Stomach (tissue), 9 donors: ENCODE measurements around the gene SYNPO. TPM values are rescaled to one million over a fixed set of nuclear protein-coding genes. Genes with fewer than 3 reads are reported as not detected.

Source experiments
- DNase-seq, 2 donors: peaks; one replicate each; pipeline versions ENCODE4 v3.0.0 to v3.0.0-alpha.2; 2013 to 2019
- H3K27ac ChIP-seq, 5 donors: fragments of 200-600 bp in 4 of 5; sonication (generic) in 4 of 5; one replicate each; pipeline ENCODE4 v1.5.1; 2013 to 2019; ENCODE audit warnings: mild to moderate bottlenecking in 1 of 5, moderate library complexity in 1 of 5
- H3K27me3 ChIP-seq, 3 donors: fragments of 200-600 bp; sonication (generic); one replicate each; pipeline ENCODE4 v1.5.1; 2017 to 2019; ENCODE audit warnings: mixed run types in 1 of 3
- H3K36me3 ChIP-seq, 4 donors: fragments of 200-600 bp; sonication (generic); 1 replicate in 3 of 4; 2 replicates in 1 of 4; pipeline ENCODE4 v1.5.1; 2016 to 2019
- H3K4me1 ChIP-seq, 4 donors: fragments of 200-600 bp; sonication (generic); one replicate each; pipeline ENCODE4 v1.5.1; 2016 to 2019
- H3K4me3 ChIP-seq, 4 donors: fragments of 200-600 bp; sonication (generic) in 3 of 4; one replicate each; pipeline ENCODE4 v1.5.1; 2016 to 2019; ENCODE audit warnings: mild to moderate bottlenecking in 1 of 4
- H3K9me3 ChIP-seq, 4 donors: fragments of 200-600 bp; sonication (generic); one replicate each; pipeline ENCODE4 v1.5.1; 2016 to 2019
- CTCF ChIP-seq, 7 experiments: fragments of 450-650 bp in 4 of 7; fragments of 200-600 bp in 3 of 7; sonication (generic) in 3 of 7; IDR thresholded peaks; one replicate each; pipeline ENCODE4 v1.5.1; 2016 to 2019; ENCODE audit warnings: antibody characterized with exemption in 7 of 7, control low read depth in 2 of 7, mild to moderate bottlenecking in 1 of 7
- EP300 ChIP-seq: sonication (generic); formaldehyde crosslinking; IDR thresholded peaks from one replicate; pipeline ENCODE4 v1.6.1; 2017; ENCODE audit warnings: antibody characterized with exemption
- POLR2A ChIP-seq, 4 donors: fragments of 450-650 bp; IDR thresholded peaks; one replicate each; pipeline ENCODE4 v1.6.1; 2016; ENCODE audit warnings: antibody characterized with exemption in 4 of 4, control low read depth in 2 of 4, mild to moderate bottlenecking in 1 of 4, moderate library complexity in 1 of 4
- POLR2AphosphoS5 ChIP-seq, 3 donors: sonication (generic); formaldehyde crosslinking; IDR thresholded peaks; one replicate each; pipeline ENCODE4 v1.6.1; 2016; ENCODE audit warnings: antibody characterized with exemption in 3 of 3
- WGBS, 5 donors: extraction: QIAGEN DNeasy Blood & Tissue Kit in 3 of 5; methylation state at CpG; one replicate each; pipeline versions ENCODE4 v1.1.5 to v1.1.7; 2013 to 2018; 5-methylcytosine and 5-hydroxymethylcytosine counted together
- intact Hi-C: fragments of 100-400 bp; cut with DNase I; formaldehyde crosslinking; loops from one replicate; pipeline ENCODE4 v1.15.1; 2023; ENCODE audit warnings: low total_unique reads
- polyA plus RNA-seq, 3 donors: library from polyadenylated mRNA; stranded (reverse); fragments of 200-250 nt; gene quantifications; one replicate each; pipeline ENCODE4 v1.2.3, GENCODE V29; 2013
- total RNA-seq, 5 donors: library from RNA; depleted of rRNA; stranded (reverse); fragments of >200 nt; gene quantifications; one replicate each; pipeline versions ENCODE4 v1.1.0 to v1.2.3, GENCODE V29; 2014 to 2016
- donor health status: healthy with polysubstance abuse.
- donor health status: Bipolar disorder and iron deficiency.
- donor health status: healthy.

Gene SYNPO
- total and polyA plus RNA-seq, 8 donors, result 3.7 to 52.7 (median 21.7) TPM

- Histone ChIP-seq H3K9me3 (no peaks in the 10 kb centered on the region), H3K36me3 (no peaks in the 10 kb centered on the region), H3K27me3 (no peaks in the 10 kb centered on the region), H3K4me3 (no peak overlapping the region), H3K27ac (peak overlapping the region; percentile 13 to 88 (median 79)), H3K4me1 (peaks cover 82 to 87% (median 86%) of the 10 kb centered on the region in 4 donors)
- intact Hi-C loops, result no loop called here
- no peak for DNase-seq
- TF ChIP-seq EP300, result no peak
- 61 to 71% (median 69%) methylated on average over 4 of the region's 4 CpGs for WGBS, 5 donors
These were observed 27.4 kb upstream of the SYNPO start for GRCh38 chr5:150612905-150613670.

GRCh38 chr5:150613991-150614660, 26.3 kb upstream of the SYNPO start:
- DNase-seq, result no peak
- no peaks in the 10 kb centered on the region for H3K9me3 ChIP-seq
- WGBS, 5 donors, result 57 to 68% (median 66%) methylated on average over 9 of the region's 9 CpGs
- peak overlapping the region in 4 of 5 donors; percentile 43 to 88 (median 82) for H3K27ac ChIP-seq
- TF ChIP-seq POLR2A (IDR thresholded peaks at IDR 0.05), result no peak
- H3K4me1 ChIP-seq, result peaks cover 92 to 98% (median 95%) of the 10 kb centered on the region in 4 donors
- intact Hi-C loops, result no loop called here
- H3K36me3 ChIP-seq, result no peaks in the 10 kb centered on the region
- H3K4me3 ChIP-seq, result no peak overlapping the region
- no peaks in the 10 kb centered on the region for H3K27me3 ChIP-seq

GRCh38 chr5:150614661-150615060, 25.8 kb upstream of the SYNPO start:
- no peak for TF ChIP-seq EP300
- no peak for TF ChIP-seq POLR2AphosphoS5 (IDR thresholded peaks at IDR 0.05)
- TF ChIP-seq POLR2A (IDR thresholded peaks at IDR 0.05), result no peak
- no peak for TF ChIP-seq CTCF (IDR thresholded peaks at IDR 0.05)
- intact Hi-C loops, result no loop called here
- 61 to 74% (median 68%) methylated on average over 4 of the region's 4 CpGs for WGBS, 5 donors
- no peaks in the 10 kb centered on the region for H3K9me3 ChIP-seq
- peak overlapping the region; percentile 79 to 89 (median 86) for H3K27ac ChIP-seq
- H3K4me3 ChIP-seq, result no peak overlapping the region
- peaks cover 88 to 99% (median 93%) of the 10 kb centered on the region in 4 donors for H3K4me1 ChIP-seq
- no peaks in the 10 kb centered on the region for H3K36me3 ChIP-seq
- DNase-seq, result no peak
- H3K27me3 ChIP-seq, result no peaks in the 10 kb centered on the region

GRCh38 chr5:150615141-150615699, 25.2 kb upstream of the SYNPO start:
- H3K4me3 ChIP-seq, result no peak overlapping the region
- H3K36me3 ChIP-seq, result no peaks in the 10 kb centered on the region
- TF ChIP-seq CTCF (IDR thresholded peaks at IDR 0.05) (no peak), POLR2AphosphoS5 (IDR thresholded peaks at IDR 0.05) (peak in 2 of 3 donors; percentile 31 to 73)
- peaks cover 83 to 96% (median 87%) of the 10 kb centered on the region in 4 donors for H3K4me1 ChIP-seq
- H3K27ac ChIP-seq, result peak overlapping the region; percentile 79 to 89 (median 86)
- WGBS, 5 donors, result 9 to 26% (median 10%) methylated on average over 17 of the region's 17 CpGs
- H3K9me3 ChIP-seq, result no peaks in the 10 kb centered on the region
- intact Hi-C loops, result no loop called here
- H3K27me3 ChIP-seq, result no peaks in the 10 kb centered on the region
- peak; percentile 79 to 83 for DNase-seq

GRCh38 chr5:150616024-150616470, 24.4 kb upstream of the SYNPO start:
- Histone ChIP-seq H3K4me1 (peaks cover 77 to 89% (median 80%) of the 10 kb centered on the region in 4 donors), H3K27me3 (no peaks in the 10 kb centered on the region), H3K4me3 (peak overlapping the region in 1 of 4 donors; percentile 12), H3K9me3 (no peaks in the 10 kb centered on the region), H3K27ac (peak overlapping the region; percentile 79 to 89 (median 86)), H3K36me3 (no peaks in the 10 kb centered on the region)
- intact Hi-C loops, result no loop called here
- peak; percentile 84 to 95 for DNase-seq
- TF ChIP-seq POLR2AphosphoS5 (IDR thresholded peaks at IDR 0.05) (peak in 2 of 3 donors; percentile 44 to 80), CTCF (IDR thresholded peaks at IDR 0.05) (no peak), POLR2A (IDR thresholded peaks at IDR 0.05) (no peak)
- WGBS, 5 donors, result 18 to 36% (median 32%) methylated on average over 5 of the region's 5 CpGs
